Mesodermal cell (in vitro differentiated cells): ENCODE data around the gene ANKRD2.
"Not testable (repeated sequence)": the region's sequence is repeated elsewhere in the genome, so short reads cannot be mapped to it uniquely, and the experiment has no call there.

Source experiments
- H3K27ac ChIP-seq: 2 replicates; pipeline ENCODE4 v1.7.0; 2013; ENCODE audit warnings: mild to moderate bottlenecking, low read depth, low read length, moderate library complexity; ENCODE audit not compliant: severe bottlenecking
- H3K36me3 ChIP-seq: 2 replicates; pipeline ENCODE4 v1.7.1; 2013; ENCODE audit warnings: mild to moderate bottlenecking, low read length, moderate library complexity; ENCODE audit not compliant: control insufficient read depth, insufficient read depth
- H3K4me1 ChIP-seq: one replicate; pipeline ENCODE4 v1.7.1; 2013; ENCODE audit warnings: mild to moderate bottlenecking, low read length; ENCODE audit not compliant: insufficient read depth, control insufficient read depth, poor library complexity, severe bottlenecking
- H3K4me3 ChIP-seq: 2 replicates; pipeline ENCODE4 v1.7.0; 2013; ENCODE audit warnings: low read length, control low read depth, mild to moderate bottlenecking; ENCODE audit not compliant: insufficient read depth, poor library complexity, severe bottlenecking; ENCODE audit errors: extremely low read depth
- H3K9me3 ChIP-seq: 2 replicates; pipeline ENCODE4 v1.7.1; 2013; ENCODE audit warnings: mild to moderate bottlenecking, low read length, moderate library complexity; ENCODE audit not compliant: control insufficient read depth
- WGBS, 2 experiments: methylation state at CpG; one replicate each; pipeline ENCODE4 v1.1.5; 2013; ENCODE audit warnings: missing lambda C conversion rate in 2 of 2; ENCODE audit not compliant: insufficient coverage in 2 of 2; 5-methylcytosine and 5-hydroxymethylcytosine counted together

The ANKRD2 gene

DNA sequence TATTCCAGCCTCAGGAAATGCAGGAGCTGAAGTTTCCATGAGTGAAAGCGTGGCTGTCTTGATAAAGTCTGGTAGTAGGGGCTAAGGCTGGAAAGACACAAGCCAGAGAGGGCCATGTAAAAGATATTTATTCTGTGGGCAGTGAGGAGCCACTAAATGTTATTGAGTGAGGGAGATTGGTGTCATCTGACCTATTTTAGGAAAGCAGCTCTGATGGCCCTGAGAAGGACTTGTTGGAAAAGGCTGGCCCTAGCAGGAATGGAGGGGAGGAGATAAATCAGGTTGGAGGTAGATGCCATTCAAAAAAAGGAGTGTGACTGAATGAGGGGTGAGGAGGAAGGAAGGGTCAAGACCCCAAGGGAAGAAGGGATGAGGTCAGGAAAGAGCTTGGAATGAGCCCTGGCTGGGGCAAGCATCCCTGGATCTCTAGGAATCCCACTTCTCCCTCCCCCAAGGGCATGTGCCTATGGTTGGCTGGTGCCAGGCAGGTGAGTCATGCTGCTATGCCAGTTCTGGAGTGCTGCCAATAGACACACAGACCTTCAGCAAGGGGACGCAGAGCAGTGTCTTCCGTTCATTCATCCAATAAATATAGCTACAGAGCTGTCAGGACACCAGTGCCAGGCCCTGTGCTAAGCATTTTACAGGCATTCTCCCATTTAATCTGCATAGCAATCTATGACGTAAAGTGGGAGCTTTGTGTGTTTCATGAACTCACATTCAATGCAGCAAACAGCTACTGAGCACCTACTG is 2.0 kb downstream of the ANKRD2 start:
- WGBS, 2 experiments: 90 to 92% methylated on average over 2 to 3 of the region's 4 CpGs
- no peak overlapping the region for H3K4me3 ChIP-seq
- H3K9me3 ChIP-seq: no peaks in the 10 kb centered on the region
- peaks cover 13% of the 10 kb centered on the region for H3K36me3 ChIP-seq
- peaks cover 22% of the 10 kb centered on the region for H3K4me1 ChIP-seq
- peak overlapping the region; percentile 84 for H3K27ac ChIP-seq

DNA sequence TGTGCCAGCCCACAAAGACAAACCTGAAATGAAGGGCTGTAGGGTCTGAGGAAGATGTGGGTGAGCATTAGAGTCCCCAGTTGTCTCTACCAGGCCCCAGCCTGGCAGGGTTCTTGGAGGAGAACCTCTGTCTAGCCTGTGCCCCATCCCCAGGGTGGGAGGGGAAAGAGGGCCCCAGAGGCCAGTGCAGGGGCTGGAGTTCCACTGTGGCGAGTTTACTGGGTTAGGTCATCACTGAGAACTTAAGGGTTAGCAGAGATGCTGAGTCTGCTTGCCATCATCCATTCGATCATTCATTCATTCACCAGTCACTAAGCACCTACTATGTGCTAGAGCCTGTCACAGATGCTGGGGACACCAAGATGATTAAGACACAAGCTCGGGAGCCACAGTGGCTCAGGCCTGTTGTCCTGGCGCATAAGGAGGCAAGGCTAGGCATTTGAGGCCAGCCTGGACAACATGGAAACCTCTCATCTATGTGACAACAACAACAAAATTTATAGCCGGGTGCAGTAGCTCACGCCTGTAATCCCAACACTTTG is 2.6 kb downstream of the ANKRD2 start:
- WGBS, 2 experiments: 92 to 94% methylated on average over 5 of the region's 6 CpGs
- Histone ChIP-seq H3K36me3 (peaks cover 6% of the 10 kb centered on the region), H3K27ac (peak overlapping the region; percentile 84)

GRCh38 chr10:97576487-97576886 is 3.9 kb downstream of the ANKRD2 start:
- H3K4me1 ChIP-seq: peaks cover 22% of the 10 kb centered on the region
- 48 to 77% methylated on average over 3 to 4 of the region's 5 CpGs for WGBS, 2 experiments
- not testable (repeated sequence) for H3K36me3 ChIP-seq, H3K4me3 ChIP-seq, H3K27ac ChIP-seq, H3K9me3 ChIP-seq

More for the DNA sequence above, 2.6 kb downstream of the ANKRD2 start:
- Histone ChIP-seq H3K9me3 (no peaks in the 10 kb centered on the region), H3K4me3 (no peak overlapping the region), H3K4me1 (peaks cover 22% of the 10 kb centered on the region)

DNA sequence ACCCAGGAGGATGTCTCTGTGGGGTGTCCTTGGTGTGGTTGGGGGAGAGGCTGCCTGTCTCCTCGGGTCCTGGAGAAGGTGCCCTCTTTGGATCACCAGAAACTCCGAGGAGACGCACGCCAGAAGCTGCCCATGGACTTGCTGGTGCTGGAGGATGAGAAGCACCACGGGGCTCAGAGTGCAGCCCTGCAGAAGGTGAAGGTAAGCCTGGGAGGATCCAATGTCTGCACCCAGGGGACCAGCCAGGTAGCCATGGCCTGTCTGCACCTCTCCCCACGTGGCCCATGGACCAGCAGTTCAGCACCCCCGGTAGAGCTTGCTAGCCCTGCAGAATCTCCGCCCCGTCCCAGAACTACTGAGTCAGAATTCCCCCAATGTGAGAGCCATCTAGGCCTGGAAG is 5.1 kb downstream of the ANKRD2 start:
- Histone ChIP-seq H3K4me3 (no peak overlapping the region), H3K9me3 (no peaks in the 10 kb centered on the region), H3K27ac (no peak overlapping the region), H3K36me3 (no peaks in the 10 kb centered on the region), H3K4me1 (peaks cover 20% of the 10 kb centered on the region)
- WGBS, 2 experiments: 76 to 86% methylated on average over 6 to 8 of the region's 9 CpGs

- Histone ChIP-seq H3K27ac (no peak overlapping the region), H3K9me3 (no peaks in the 10 kb centered on the region), H3K36me3 (no peaks in the 10 kb centered on the region), H3K4me1 (peaks cover 17% of the 10 kb centered on the region), H3K4me3 (no peak overlapping the region)
- WGBS, 2 experiments: 96 to 97% methylated on average over 30 to 35 of the region's 40 CpGs
Measured at GRCh38 chr10:97578171-97578844, 5.7 kb downstream of the ANKRD2 start.

DNA sequence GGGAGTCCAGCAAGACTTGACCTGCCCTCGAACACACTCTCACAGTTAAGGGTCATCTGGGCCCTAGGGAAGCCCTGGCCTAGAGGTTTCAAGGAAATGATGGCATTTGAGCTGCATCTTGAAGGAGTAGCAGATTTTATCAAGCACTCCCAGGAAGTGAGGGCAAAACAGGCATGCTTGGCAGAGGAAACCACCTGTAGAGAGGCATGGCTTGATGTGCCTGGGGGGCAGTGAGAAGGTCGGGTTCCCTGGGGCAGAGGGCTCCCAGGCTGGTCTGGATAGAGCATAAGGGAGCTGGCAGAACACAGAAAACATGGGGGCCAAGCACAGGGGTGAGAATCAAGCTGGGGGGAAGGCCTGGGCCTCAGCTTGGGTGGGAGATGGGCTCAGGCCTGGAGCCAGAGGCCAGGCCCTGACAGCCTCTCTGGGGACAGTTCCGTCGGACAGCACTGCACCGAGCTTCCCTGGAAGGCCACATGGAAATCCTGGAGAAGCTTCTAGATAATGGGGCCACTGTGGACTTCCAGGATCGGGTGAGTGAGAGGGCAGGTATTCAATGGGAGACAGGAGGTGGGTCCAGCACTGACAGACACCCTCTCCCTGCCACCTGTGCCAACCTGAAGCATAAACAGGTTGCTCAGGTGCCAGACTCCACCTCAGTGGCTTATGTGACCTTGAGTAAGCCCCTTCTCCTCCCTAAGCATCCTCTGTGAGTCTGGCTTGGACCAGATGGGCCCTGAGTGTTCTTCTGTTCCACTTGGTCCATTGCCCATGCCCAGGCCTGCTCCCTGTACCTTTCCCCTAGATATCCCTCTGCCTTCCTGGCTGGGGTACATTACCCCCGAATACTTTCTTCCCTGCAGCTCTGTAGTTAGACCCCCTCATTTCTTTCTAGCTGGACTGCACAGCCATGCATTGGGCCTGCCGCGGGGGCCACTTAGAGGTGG is 8.1 kb downstream of the ANKRD2 start:
- WGBS, 2 experiments: 82 to 98% methylated on average over 5 to 9 of the region's 9 CpGs
- H3K36me3 ChIP-seq: no peaks in the 10 kb centered on the region
- H3K27ac ChIP-seq: no peak overlapping the region
- H3K4me1 ChIP-seq: peaks cover 7% of the 10 kb centered on the region
- no peak overlapping the region for H3K4me3 ChIP-seq
- H3K9me3 ChIP-seq: no peaks in the 10 kb centered on the region

GRCh38 chr10:97582169-97582568 is 9.6 kb downstream of the ANKRD2 start:
- Histone ChIP-seq H3K9me3 (no peaks in the 10 kb centered on the region), H3K4me3 (no peak overlapping the region), H3K36me3 (no peaks in the 10 kb centered on the region), H3K4me1 (peaks cover 7% of the 10 kb centered on the region), H3K27ac (no peak overlapping the region)
- 91 to 98% methylated on average over 7 to 8 of the region's 8 CpGs for WGBS, 2 experiments

- Histone ChIP-seq H3K9me3 (no peaks in the 10 kb centered on the region), H3K4me3 (no peak overlapping the region), H3K27ac (no peak overlapping the region), H3K4me1 (peaks cover 7% of the 10 kb centered on the region), H3K36me3 (no peaks in the 10 kb centered on the region)
- 91 to 94% methylated on average over 11 of the region's 13 CpGs for WGBS, 2 experiments
Measured at GRCh38 chr10:97583476-97583875, 10.9 kb downstream of the ANKRD2 start.

- 82 to 100% methylated on average over 2 of the region's 5 CpGs for whole genome bisulfite sequencing, 2 experiments
Measured at GRCh38 chr10:97584060-97584797, 11.7 kb downstream of the ANKRD2 start, which contains the start of gene HOGA1. Gene HOGA1 (plus strand): TSS chr10:97584389. CDS start chr10:97584704, 315 bp downstream.

More at GRCh38 chr10:97584060-97584797, 11.7 kb downstream of the ANKRD2 start, which contains the start of gene HOGA1:
- H3K4me1 ChIP-seq: peaks cover 7% of the 10 kb centered on the region
- H3K4me3 ChIP-seq: no peak within 1 kb of the TSS
- no peaks in the 10 kb centered on the region for H3K36me3 ChIP-seq
- H3K9me3 ChIP-seq: no peaks in the 10 kb centered on the region
- H3K27ac ChIP-seq: no peak within 1 kb of the TSS
